ENCODE results near the gene TRPM5.
A peak's percentile ranks its signal among the peaks of the same experiment; 100 is the strongest.

Gene TRPM5

DNA sequence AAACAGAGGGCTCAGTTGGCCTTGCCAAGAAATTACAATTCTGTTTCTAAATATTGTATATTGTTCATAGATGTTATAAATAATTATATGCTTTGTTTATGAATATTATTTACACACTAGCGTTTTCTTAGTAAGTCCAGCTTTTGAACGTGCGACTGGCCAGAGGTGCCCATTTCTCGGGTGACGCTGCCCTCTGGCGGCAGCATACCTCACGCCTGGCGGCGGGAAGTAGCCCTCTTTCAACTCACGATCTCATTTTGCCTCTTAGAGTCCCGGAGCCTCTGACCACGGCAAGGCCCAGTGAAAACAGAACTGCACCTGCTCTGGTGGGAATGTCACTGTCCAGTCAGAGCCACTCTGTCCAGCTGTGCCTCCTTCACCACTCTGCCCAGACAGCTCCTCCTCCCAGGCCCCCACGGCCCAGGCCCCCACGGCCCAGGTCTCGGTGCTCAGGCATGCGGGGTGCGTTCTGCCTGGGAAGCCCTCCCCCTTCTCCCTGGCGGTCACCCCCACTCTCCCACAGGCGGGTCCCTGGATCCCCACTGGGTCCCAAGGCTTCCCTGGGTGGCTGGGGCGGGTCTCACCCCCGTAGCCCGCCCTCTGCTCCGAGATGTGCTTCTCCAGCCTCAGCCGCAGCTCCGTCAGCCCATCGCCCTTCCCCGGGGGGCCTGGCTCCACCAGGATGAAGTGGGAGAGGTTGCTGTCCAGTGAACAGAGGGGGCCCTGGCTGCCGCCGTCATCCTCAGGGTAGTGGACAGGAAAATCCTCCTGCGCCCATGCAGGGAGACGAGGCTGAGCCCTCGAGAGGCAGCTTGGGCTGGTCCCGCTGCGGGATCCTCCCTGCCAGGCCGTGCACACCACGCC is 24.4 kb downstream of the TRPM5 start:
- peak; percentile 66 for DNase-seq

DNA sequence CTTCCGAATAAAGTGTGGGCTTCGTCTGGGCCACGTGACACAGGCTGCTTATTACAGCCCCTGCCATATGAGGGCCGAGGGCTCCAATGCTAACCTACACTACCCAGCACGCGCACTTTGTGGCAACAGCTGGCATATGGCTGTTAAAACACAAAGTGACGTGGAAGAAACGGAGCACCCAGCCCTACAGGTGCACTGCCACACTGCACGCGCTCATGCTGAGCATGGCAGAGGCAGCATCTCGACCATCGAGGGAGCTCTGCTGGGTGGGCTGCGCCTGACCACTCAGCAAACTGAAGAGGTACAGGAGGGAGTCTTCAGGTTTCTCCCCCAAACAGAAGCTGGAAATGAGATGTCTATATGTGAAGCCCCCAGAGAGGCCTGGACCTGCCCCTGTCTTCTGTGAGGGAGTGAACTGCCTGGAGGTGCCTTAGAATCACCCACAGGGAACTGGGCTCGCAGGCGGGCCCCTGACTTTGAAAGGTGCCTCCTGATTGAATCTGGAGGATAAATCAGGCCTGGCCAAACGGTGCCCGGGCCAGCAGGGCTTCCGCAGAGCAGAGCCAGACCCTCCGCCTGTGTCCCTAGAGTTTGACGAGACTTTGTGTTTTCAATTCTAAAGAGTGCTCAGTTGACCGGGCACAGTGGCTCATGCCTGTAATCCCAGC is 25.5 kb downstream of the TRPM5 start:
- no peak for DNase-seq

DNA sequence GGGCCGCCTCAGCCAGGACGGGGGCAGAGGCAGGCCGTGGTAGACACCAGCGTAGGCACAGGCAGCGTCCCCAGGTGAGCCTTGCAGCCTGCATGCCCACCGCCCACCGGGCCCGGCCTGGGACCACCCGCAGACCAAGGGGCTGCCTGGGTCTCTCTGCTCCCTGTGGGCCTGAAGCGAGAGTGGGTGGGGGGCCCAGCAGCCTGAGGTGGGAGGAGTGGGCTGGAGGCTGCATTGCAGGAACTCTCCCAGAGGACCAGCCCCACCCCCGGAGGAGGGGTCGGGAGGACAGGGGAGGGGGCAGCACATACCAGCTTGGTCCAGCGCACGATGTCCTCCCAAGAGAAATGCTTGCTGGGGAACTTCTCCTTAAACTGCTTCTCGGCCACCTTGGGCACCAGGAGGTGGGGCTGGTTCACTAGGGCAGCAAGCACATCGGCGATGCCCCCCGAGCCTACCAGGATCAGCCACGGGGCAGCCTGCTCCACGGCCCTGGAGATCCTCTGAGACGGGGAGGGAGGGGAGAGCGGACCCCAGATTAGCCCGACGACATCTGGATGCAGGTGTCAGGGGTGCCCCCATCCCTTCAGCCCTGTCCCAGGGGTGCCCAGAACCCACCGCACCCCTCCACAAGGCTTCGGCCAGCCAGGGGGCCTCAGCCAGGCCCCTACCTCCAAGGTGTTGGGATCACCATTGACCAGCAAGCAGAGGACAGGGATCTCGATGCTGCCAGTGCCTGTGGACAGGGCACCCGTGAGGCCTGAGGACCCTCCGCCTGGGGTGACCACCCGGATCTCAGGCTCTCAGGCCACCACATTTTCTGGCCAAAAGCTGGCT is 26.2 kb downstream of the TRPM5 start:
- no peak for DNase-seq

DNA sequence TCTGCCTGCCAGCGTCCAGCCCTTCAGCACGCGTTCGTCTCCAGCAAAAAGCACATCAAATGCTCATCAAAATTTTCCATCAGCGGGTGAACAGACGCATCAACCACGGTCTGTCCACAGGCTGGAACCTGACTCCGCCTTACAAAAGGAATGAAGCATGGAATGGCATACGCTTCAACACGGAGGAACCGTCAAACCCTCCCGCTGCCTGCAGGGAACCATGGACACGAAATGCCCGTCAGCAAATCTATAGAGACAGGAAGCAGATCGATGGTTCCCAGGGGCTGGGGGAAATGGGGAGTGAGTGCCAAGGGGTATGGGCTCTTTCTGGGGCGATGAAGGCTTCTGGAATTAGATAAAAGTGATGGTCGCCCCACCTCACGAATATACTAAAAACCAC is 27.5 kb downstream of the TRPM5 start:
- no peak for DNase-seq

DNA sequence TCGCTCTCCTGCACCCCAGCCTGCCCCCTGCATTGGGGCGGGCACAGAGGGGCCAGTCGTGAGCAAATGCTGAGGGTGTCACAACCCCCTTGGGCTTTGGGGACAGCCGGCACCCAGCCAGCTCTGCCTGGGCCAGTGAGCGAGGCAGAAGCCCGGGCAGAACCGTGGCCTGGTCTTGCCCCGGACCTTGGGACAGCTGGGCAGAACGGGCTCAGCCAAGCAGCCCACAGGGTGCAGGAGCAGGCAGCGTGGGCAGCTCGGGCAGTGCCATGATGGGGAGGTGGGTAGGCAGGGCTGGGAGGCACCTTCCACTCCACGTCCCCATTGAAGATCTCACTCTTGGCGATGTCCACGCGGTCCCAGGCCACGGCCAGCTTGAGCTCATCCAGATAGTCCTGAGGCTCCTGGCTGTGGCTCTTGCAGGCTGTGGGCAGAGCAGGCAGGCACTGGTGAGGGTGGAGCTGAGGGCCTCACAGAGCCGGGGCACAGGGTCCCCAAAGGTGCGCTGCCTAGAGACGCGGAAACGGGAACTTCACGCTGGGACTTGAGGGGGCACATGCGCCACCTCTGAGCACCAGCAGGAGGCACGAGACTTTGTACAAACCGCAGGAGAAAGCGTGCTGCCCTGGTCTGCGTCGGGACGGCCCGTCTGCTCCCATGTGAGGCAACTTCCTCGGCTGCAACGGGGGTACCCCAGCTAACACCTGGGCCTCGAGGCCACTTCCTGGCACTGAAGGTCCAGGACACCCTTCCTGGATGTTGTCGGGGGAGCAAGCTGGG is 28.5 kb downstream of the TRPM5 start:
- DNase-seq, result no peak

DNA sequence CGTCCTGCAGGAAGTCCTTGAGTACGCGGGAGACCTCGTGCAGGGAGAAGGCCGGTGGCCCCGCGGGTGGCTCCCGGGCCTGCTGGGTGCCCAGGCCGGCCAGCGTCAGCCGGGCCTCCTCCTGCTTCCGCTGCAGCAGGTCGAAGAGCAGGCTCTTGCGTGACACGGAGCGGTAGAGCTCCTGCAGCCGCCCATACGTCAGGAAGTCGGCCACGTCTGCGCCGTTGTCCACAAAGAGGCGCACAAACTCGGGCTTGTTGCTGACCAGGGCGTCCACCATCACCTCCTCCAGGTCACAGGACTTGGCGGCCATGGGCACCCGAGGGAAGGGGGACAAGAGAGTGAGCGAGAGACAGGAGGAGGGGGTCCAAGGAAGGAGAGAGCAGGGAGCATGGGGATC is 29.1 kb downstream of the TRPM5 start:
- DNase-seq, result no peak

DNA sequence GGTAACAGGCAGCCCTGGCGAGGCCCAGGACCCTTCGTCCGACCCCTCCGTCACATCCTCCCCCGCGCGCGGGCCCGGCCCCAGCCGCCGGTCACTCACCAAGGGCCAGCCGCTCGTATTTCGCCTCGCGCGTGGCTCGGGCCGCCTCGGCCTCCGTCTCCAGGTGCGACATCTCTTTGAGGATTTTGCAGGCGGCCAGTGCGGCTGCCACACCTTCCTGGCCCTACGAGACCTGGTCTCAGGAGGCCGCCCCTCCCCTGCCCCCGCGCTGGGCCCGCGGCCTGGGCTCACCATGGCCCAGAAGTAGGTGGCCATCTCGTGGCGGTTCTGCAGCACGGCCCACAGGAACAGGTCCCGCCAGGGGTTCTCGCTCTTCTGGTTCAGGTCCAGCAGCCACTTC is 29.7 kb downstream of the TRPM5 start:
- DNase-seq, result no peak

DNA sequence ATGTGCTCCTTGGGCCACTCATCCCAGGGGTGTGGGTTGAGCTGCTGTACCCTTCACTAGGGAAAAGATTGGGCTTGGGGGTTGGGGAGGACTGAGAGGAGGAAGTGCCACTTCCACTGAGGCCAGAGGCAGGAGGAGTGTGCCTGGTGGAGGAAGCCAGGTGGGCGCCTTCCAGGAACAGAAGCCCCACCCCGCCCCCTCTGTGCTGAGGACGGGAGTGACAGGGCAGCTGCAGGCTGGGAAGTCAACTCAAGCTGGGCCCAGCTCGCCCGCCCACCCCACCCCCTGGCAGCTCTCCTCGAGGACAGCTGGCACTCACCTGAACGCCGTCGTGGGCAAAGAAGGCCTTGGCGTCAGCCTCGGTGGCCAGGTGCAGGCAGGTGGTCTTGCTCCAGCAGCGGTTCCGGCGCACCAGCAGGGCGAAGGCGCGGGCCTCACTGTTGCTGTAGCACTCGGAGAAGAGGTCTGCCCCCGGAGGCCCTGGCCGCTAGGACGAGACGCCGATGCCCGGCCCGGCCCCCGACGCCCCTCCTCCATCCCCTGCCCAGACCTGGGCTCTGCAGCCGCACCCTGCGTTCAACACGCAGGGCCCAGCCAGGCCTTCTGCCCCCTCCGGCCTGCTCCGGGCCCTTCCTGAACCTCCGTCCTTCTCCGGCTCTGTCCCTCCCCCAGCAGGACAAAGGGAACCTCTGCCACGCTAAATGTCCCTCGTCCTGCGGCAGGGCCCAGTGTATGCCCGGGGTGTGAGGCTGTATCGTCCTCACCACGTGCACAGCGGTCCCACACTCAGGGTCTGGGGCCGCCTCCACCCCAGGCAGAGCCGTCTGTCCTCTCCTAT is 30.4 kb downstream of the TRPM5 start:
- DNase-seq, result peak; percentile 60

DNA sequence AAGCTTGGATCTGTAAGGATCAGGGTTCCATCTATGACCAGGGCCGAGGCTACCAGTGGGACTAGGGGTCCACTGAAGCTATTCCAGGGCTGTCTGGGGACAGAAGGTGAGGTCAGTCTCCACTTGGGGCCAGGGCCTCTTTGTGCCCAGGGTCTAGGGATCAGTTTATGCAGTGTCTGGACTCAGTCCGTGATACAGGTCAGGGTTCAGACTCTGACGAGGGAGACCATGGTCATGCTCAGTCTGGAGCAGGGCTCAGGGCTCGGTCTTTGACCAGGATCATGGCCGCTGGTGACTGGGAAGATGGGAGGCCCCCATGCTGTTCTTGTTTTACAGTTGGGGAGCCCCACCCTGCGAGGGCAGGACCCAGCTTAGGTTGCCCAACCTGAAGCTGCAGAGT is 32.0 kb downstream of the TRPM5 start:
- no peak for DNase-seq

DNA sequence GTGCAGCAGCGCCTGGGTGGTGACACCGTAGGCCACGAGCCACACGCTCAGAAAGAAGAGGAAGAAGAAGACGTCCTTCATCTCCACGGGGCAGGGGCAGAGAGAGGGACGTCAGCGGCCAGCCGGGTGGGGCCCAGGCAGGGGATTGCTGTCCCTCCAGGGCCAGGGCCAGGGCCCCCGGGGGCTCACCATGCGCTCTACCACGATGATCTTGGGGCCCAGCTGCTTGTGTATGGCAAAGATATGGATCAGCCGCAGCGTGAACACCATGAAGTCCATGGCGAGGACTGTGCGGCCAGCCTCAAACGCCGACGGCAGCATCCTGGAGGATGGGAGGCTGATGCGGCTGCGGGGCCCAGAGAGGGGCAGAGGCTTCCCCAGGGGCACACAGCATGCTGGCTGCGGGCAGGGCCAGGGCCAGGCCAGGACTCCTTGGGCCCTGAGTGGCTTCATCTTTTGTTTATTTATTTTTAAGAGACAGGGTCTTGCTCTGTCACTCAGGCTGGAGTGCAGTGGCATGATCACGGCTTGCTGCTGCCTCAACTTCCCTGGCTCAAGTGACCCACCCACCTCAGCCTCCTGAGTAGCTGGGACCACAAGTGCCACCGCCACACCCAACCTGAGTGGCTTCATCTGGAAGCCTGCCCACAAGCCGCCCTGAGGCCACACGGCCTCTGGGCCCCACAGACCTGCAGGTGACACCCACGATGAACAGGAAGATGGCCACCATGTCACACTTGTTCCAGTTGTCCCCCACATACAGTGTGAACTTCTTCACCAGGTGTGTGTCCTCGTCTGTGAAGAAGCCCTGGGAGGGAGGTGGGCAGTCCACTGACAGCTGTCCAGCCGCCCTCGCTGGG is 32.6 kb downstream of the TRPM5 start:
- no peak for DNase-seq

DNA sequence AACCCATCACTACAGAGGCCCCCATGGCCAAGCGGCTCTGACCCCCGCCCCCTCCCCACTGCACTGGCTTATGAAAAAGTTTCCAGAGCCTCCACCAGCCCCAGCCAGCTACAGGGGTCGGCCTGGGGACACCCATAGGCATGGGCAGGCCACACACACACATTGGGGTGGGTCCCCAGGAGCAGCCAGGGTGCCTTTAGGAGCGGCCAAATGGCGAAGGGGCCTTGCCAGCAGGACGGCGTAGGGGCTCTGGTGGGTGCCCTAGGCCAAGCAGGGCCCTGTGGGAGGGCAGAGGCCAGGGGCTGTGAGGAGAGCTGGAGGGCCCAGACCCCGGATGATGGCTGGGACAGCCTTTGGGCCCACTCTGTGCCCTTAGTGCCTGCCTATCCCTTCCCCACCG is 33.7 kb downstream of the TRPM5 start:
- DNase-seq, result no peak

DNA sequence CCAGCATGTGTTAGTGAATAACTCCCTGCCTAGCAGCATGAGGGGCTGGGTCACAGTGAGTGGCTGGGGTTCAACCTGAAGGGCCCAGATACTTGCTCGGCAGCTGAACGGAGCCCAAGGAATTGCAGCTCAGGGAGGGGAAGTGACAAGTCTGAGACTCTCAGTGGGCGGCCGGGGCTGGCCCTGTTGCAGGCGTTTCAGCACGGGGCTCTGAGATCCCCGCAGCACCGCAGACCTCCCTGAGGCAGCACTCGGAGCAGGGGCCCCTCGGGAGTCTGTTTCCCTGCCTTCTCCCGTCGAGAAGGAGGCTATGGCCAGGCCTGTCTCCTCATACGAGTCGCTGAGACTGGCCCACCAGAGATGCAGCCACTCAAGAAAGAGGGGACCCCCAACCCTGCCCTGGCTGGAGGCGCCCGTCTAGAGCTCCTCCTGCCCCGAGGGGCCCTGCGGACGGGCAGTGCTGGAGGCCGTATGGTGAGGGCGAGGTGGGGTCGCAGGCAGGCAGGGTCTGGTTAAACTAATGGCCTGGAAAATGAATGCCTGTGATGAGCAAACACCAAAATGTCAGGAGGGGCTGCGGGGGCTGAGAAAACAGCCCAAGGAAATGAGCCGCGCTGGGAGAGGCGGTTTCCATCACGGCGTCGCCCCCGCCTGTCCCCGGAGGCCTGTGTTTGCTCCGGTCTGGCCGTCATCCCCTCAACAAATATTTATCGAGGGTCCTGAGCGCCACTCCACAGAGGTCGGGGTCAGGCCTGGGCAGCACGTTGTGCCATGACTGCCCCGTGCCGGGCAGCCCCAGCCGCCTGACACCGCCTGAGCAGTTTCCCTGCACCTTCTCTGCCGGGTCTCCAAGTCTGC is 34.5 kb downstream of the TRPM5 start:
- no peak for DNase-seq

DNA sequence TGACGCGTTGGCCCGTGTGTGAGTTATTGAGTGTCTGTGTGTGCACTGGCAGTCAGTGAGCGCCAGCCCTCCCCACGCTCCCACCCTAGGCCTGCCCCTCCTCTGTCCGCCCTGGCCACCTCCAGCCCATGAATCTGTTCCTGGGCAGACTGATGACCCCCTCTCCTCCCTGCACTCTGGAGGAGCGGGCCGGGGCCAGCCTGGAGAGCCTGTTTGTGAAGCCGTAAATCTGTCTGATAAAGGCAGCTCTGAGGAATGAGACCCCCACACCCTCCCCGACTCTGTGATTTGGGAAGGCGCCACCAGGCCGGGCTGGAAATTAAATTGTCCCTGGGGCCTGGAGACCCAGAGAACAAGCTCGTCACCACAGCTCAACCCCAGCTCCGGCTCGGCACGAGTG is 35.2 kb downstream of the TRPM5 start:
- no peak for DNase-seq

DNA sequence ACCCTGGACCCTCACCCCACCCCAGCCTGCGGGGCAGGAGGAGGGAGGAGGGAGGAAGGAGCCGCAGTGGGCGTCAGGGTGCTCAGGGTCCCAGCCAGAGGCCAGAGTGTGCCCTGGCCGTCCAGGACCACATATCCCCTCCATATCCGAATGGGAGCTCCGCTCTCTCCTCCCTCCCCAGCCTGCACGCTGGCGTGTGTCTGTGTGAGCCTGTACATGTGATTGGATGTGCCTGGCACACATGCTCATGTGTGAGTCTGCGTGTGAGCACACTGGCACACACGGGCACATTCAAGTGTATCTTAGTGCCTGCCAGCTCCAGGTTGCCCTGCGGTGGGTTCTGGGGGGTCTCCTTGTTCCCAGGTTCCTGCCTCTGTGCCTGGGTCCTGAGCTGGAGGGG is 35.6 kb downstream of the TRPM5 start:
- no peak for DNase-seq

DNA sequence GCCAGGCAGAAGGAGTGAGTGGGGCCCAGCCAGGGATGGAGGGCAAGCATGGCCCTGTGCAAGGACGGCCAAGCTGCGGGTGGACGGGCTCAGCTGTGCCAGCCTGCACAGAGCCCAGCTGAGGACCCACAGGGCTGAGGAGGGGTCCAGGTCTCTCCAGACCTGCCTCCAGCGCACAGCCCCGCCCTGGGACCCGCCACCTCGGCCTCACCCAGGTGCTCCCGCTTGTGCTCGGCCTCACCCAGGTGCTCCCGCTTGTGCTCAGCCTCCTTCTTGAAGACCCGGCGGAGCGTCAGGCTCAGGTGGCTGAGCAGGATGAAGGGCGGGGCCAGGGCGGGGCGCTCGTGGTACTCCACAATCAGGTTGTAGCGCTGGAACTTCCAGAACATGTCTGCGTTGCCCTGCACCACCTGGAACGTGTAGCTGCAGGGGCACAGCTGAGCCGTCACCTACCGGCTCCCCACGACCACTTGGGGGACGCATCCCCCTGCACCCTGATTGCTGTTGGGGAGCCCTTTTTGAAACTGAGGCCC is 37.4 kb downstream of the TRPM5 start:
- no peak for DNase-seq

DNA sequence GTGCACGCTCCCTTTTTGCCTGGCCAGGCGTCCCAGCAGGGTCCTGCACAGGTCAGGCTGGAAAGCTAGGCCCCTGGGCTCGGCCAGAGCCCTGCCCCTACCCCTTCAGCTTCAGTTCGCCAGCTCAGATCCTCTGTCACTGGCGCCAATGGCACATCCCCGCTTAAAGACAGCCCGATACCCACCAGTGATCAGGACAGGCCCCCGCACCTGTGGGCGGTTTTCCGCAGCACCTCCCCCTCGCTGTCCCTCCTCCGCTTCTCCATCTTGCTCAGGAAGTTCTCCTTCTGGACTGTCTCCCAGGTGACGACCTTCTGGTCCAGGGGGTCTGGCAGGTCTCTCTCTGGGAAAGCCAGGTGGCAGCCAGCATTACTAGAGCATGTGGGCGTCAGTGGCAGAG is 37.9 kb downstream of the TRPM5 start:
- no peak for DNase-seq

DNA sequence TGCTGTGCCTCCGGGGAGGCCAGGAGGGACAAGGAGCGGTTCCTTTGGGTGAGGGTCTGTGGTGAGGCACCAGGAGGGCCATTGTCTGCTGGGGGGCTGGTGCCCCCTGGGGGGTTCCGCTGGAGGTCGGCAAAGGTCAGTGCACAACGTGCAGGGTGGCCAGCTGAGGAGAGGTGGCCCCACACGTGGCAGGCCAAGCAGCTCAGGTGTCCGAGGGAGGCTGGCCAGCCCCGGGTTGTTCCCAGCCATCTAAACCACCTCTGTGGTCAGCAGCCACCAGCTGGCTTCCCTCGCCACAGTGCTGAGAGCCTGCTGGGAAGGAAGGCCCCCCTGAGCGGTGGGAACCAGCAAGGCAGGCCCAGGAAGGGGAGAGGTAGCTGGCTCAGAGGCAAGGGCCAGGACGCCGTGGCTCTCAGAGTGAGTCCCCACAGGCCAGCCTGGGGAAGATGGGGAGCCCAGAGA is 39.5 kb downstream of the TRPM5 start:
- DNase-seq, result no peak

DNA sequence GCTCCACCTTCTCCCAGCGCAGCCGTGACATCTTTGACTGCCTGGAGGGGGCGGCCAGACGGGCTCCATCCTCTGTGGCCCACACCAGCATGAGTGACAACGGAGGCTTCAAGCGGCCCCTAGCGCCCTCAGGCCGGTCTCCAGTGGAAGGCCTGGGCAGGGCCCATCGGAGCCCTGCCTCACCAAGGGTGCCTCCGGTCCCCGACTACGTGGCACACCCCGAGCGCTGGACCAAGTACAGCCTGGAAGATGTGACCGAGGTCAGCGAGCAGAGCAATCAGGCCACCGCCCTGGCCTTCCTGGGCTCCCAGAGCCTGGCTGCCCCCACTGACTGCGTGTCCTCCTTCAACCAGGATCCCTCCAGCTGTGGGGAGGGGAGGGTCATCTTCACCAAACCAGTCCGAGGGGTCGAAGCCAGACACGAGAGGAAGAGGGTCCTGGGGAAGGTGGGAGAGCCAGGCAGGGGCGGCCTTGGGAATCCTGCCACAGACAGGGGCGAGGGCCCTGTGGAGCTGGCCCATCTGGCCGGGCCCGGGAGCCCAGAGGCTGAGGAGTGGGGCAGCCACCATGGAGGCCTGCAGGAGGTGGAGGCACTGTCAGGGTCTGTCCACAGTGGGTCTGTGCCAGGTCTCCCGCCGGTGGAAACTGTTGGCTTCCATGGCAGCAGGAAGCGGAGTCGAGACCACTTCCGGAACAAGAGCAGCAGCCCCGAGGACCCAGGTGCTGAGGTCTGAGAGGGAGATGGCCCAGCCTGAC is 41.2 kb downstream of the TRPM5 start:
- no peak for DNase-seq

DNA sequence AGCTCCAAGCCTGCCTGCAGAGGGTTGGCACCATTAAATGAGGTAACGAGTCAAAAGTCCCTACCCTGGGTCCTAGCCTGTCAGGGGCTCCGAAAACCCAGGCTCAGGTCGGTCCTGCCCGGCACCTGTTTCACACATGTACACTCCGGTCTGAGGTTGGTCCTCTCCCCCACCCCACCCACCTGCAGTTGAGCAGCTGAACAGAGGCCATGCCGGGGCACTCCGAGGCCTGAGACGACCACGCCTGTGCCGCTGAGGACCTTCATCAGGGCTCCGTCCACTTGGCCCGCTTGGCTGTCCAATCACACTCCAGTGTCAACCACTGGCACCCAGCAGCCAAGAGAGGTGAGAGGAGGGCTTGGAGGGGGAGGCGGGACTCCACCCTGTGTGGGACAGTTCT is 42.2 kb downstream of the TRPM5 start:
- no peak for DNase-seq
